ENCODE results near the gene RBM42. TPM values are rescaled to one million over a fixed set of nuclear protein-coding genes. Genes with fewer than 3 reads are reported as not detected.

The RBM42 gene
- total and polyA plus RNA-seq, 2 of the 13 experiments (the other 11 are each of a cell fraction or from before 2014, with no cell fraction given): 27.2 to 55.3 TPM

- TF ChIP-seq, protein P1, sequence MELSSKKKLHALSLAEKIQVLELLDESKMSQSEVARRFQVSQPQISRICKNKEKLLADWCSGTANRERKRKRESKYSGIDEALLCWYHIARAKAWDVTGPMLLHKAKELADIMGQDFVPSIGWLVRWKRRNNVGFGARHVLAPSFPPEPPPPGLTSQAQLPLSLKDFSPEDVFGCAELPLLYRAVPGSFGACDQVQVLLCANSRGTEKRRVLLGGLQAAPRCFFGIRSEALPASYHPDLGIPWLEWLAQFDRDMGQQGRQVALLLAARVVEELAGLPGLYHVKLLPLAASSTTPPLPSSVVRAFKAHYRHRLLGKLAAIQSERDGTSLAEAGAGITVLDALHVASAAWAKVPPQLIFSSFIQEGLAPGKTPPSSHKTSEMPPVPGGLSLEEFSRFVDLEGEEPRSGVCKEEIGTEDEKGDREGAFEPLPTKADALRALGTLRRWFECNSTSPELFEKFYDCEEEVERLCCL (CRISPR knock-in tag; IDR thresholded peaks at IDR 0.05; ENCODE audit: borderline replicate concordance): no peak
- TF ChIP-seq HOXA7 (CRISPR knock-in tag; IDR thresholded peaks at IDR 0.05) (no peak), TGIF2 (CRISPR knock-in tag; IDR thresholded peaks at IDR 0.05) (no peak), PLSCR1 (CRISPR knock-in tag; IDR thresholded peaks at IDR 0.05; ENCODE audit: borderline replicate concordance) (no peak), IKZF5 (CRISPR knock-in tag; IDR thresholded peaks at IDR 0.05) (peak; percentile 66; the same call in 1 of the 2 replicates), MED13 (CRISPR knock-in tag; IDR thresholded peaks at IDR 0.05) (no peak), FIP1L1 (IDR thresholded peaks at IDR 0.05; ENCODE audit: borderline replicate concordance, insufficient read depth, low read depth, low read length) (no peak), ZNF777 (CRISPR knock-in tag; IDR thresholded peaks at IDR 0.05) (peak; percentile 98), ZNF83 (CRISPR knock-in tag; IDR thresholded peaks at IDR 0.05; ENCODE audit: borderline replicate concordance) (no peak; the same call in 1 of the 2 replicates), GPBP1L1 (CRISPR knock-in tag; IDR thresholded peaks at IDR 0.05) (no peak), ZC3H13 (CRISPR knock-in tag; IDR thresholded peaks at IDR 0.05) (peak; percentile 92), SALL1 (CRISPR knock-in tag; IDR thresholded peaks at IDR 0.05) (peak; percentile 73), TARDBP (CRISPR knock-in tag; IDR thresholded peaks at IDR 0.05) (peak; percentile 70)
- TF ChIP-seq, protein P2, sequence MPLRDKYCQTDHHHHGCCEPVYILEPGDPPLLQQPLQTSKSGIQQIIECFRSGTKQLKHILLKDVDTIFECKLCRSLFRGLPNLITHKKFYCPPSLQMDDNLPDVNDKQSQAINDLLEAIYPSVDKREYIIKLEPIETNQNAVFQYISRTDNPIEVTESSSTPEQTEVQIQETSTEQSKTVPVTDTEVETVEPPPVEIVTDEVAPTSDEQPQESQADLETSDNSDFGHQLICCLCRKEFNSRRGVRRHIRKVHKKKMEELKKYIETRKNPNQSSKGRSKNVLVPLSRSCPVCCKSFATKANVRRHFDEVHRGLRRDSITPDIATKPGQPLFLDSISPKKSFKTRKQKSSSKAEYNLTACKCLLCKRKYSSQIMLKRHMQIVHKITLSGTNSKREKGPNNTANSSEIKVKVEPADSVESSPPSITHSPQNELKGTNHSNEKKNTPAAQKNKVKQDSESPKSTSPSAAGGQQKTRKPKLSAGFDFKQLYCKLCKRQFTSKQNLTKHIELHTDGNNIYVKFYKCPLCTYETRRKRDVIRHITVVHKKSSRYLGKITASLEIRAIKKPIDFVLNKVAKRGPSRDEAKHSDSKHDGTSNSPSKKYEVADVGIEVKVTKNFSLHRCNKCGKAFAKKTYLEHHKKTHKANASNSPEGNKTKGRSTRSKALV (CRISPR knock-in tag; IDR thresholded peaks at IDR 0.05): no peak
- TF ChIP-seq, protein P3, sequence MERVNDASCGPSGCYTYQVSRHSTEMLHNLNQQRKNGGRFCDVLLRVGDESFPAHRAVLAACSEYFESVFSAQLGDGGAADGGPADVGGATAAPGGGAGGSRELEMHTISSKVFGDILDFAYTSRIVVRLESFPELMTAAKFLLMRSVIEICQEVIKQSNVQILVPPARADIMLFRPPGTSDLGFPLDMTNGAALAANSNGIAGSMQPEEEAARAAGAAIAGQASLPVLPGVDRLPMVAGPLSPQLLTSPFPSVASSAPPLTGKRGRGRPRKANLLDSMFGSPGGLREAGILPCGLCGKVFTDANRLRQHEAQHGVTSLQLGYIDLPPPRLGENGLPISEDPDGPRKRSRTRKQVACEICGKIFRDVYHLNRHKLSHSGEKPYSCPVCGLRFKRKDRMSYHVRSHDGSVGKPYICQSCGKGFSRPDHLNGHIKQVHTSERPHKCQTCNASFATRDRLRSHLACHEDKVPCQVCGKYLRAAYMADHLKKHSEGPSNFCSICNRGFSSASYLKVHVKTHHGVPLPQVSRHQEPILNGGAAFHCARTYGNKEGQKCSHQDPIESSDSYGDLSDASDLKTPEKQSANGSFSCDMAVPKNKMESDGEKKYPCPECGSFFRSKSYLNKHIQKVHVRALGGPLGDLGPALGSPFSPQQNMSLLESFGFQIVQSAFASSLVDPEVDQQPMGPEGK (CRISPR knock-in tag; IDR thresholded peaks at IDR 0.05): peak; percentile 73
- TF ChIP-seq, protein P4, sequence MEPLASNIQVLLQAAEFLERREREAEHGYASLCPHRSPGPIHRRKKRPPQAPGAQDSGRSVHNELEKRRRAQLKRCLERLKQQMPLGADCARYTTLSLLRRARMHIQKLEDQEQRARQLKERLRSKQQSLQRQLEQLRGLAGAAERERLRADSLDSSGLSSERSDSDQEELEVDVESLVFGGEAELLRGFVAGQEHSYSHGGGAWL (CRISPR knock-in tag; IDR thresholded peaks at IDR 0.05): peak; percentile 58
These were observed 14.7 kb downstream of the RBM42 start (continued) for GRCh38 chr19:35643255-35644205.
